ENCODE results near the gene SRRT.
"Not testable (repeated sequence)": the region's sequence is repeated elsewhere in the genome, so short reads cannot be mapped to it uniquely, and the experiment has no call there.

Gene SRRT

DNA sequence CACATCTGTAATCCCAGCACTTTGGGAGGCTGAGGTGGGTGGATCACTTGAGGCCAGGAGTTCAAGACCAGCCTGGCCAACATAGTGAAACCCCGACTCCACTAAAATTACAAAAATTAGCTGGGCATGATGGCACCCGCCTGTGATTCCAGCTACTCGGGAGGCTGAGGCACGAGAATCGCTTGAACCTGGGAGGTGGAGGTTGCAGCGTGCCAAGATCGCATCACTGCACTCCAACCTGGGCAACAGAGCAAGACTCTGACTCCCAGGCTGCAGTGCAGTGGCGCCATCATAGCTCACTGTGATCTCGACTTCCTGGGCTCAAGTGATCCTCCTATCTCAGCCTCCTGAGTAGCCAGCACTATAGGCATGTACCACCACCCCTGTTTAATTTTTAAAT, 20.0 kb upstream of the SRRT start:
- not testable (repeated sequence) for DNase-seq

DNA sequence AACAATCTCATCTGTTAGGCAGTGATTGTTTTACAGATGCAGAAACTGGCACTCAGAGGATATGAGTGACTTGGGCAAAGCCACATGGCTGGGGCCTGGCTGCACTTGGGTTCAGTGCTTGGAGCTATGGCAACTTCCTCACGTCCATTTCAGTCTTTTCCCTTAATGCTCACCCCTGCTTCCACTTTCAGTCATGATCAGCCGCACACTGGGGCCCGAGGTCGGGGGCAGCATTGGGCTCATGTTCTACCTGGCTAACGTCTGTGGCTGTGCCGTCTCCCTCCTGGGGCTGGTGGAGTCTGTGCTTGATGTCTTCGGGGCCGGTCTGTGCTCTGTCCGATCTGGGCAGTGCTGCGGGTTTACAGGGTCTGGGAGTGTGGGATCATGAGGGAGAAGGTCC, 19.4 kb upstream of the SRRT start:
- no peak for DNase-seq

GRCh38 chr7:100856871-100857282, 18.0 kb upstream of the SRRT start:
- no peak for DNase-seq

- no peak for DNase-seq
These were observed 15.0 kb upstream of the SRRT start for GRCh38 chr7:100859856-100860255.

DNA sequence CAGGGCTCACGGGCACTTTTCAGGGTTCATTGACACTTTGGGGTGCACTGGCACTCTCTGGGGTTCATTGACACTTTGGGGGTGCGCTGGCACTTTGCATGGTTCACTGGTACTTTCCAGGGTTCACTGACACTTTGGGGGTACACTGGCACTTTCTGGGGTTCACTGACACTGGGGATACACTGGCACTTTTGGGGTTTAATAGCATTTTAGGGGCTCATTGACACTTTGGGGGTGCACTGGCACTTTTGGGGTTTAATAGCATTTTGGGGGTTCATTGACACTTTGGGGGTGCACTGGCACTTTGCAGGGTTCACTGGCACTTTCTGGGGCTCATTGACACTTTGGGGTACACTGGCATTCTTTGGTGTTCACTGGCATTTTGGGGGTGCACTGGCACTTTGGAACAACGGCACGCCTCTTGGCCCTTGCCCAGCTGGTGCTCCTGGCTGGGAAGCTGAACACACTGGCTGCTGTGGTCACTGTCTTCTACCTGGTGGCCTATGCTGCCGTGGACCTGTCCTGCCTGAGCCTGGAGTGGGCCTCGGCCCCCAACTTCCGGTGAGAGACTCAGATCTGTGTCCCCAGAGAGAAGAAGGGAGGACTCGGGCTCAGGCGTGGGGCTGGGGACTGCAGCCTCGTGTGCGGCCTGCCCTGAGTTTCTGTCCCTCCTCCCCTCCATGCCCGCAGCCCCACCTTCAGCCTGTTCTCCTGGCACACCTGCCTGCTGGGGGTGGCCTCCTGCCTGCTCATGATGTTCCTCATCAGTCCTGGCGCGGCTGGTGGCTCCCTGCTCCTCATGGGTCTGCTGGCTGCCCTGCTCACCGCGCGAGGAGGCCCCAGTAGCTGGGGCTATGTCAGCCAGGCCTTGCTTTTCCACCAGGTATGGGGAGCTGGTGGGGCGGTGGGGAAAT, 13.9 kb upstream of the SRRT start:
- DNase-seq = no peak

- DNase-seq = no peak
These were observed 13.3 kb upstream of the SRRT start for GRCh38 chr7:100861616-100861985.

DNA sequence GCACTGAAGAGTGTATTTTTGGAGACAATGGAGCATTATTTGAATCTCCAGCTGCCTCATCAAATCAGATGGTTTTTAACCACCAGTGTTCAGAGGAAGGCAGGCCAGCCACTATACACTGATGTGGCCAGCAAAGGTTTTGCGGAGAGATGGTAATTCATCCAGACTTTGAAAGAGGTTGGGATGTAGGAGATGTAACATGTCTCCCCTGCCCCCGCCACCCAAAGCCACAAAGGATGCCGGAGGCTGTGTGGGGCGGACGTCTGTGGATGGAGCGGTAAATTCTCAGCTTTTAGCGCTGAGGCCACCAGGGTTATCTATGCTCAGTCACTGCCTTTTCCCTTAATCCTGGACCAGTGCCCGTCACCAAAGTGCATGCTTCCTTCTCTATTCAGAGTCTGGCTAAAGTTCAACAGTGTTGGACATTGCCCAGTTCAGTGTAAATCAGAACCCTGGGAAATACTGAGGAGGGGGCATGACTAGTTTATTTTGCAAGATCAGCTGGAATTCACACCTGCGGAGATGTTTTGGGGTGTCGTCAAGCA, 11.4 kb upstream of the SRRT start:
- DNase-seq = no peak

DNA sequence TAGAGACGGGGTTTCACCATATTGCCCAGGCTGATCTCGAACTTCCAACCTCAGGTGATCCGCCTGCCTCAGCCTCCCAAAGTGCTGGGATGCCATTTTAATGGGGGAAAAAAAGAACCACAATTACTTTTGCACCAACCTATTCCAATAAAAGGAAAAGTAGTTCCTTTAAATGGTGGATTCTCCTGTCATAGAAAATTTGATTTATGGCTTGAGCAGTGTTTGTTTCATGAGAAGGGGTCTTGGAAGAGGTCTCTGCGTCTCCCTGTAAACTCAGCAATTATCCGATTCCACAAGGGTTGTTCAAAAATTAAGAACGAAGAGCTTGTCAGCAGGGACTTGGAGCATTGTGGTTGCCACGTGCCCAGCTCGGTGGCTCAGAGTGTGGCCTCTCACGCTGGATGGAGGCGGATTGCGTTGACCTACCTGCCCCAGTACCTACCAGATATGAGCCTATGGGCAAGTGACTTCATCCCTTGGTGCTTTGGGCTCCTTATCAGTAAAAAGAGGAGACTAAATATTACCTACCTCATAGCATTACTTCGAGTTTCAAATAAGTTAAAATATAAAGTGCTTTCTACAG, 10.5 kb upstream of the SRRT start:
- no peak for DNase-seq

DNA sequence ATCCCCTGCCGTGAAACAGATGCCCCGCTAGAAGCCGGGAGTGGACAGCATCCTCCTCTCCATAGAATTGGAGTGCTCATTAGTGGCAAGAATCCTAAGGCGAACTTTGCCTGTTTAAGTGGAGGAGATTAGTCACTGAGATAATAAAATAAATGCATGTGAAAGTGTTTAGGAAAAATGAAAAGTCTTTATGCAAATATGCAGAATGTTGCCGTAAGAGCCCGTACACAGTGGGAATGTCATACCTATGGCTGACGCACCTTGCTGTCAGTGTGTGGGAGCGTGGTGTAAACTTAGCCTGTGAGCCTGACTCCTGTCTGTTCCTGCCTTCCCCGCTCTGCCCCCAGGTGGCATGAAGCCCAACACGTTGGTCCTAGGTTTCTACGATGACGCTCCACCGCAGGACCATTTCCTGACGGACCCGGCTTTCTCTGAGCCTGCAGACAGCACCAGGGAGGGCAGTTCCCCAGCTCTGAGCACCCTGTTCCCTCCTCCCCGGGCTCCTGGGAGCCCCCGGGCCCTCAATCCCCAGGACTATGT, 9.5 kb upstream of the SRRT start:
- no peak for DNase-seq

DNA sequence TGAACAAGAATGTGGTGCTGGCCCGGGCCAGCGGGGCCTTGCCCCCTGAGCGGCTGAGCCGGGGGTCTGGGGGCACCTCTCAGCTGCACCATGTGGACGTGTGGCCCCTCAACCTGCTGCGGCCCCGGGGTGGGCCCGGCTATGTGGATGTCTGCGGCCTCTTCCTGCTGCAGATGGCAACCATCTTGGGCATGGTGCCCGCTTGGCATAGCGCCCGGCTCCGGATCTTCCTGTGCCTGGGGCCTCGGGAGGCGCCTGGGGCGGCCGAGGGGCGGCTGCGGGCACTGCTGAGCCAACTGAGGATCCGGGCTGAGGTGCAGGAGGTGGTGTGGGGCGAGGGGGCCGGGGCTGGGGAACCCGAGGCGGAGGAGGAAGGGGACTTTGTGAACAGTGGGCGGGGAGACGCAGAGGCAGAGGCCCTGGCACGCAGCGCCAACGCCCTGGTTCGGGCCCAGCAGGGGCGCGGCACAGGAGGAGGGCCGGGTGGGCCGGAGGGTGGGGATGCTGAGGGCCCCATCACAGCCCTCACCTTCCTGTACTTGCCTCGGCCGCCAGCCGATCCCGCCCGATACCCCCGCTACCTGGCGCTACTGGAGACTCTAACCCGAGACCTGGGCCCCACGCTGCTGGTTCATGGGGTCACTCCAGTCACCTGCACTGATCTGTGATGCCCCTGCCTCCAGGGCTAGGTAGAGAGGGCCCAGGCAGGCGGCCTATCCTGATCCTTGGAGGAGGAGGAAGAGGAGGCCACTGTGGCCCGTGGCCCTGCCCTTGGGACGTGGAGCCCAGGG, 8.8 kb upstream of the SRRT start:
- DNase-seq = peak; percentile 55

DNA sequence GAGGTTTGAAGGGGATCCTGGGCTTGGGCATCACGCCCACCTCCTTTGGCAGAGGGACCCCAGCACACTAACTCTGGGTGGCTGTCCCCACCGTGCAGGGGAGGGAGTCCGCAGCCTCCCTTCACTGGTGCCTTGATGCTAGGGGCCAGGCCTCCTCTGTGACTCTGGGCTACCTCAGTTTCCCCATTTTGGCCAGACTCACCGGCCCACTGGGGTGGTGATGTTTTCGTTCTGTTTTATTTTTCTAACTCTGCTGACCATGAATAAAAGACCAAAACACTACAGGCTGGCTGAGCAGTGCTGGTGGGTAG, 8.2 kb upstream of the SRRT start:
- no peak for DNase-seq

DNA sequence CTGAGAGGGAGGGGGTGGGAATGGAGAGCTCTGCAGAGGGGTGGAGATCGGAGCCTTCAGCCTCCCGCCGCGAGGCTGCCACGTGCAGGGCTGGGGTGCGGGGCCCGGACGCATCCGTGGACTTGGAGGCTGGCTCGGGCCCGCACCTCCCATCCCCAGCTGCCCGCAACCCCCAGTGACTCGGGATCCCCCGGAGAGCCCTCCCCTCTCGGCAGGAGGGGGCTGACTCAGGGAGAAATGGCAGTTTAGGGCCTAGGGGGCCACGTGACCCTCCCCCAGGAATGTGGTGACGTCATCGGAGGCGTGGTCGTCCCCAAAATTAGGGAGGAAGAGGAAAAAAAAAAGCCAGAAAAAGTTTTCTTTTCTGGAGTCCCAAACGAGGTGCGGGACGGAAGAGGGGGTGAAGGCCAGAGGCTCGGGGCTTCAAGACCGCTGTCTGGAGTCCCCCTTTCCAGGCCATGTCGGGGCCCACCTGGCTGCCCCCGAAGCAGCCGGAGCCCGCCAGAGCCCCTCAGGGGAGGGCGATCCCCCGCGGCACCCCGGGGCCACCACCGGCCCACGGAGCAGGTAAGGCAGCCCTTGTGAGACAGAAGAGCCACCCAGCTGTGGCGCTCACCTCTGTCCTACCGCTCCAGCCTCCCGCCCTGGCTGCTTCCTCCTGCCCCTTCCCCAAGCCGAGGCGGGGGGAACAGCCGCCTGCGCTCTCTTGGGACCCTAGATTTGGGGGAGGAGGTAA, 7.7 kb upstream of the SRRT start, which contains the start of gene TRIP6:
TRIP6 (plus strand) TSS at position 348 of the 736 bp plus-strand sequence; CDS start at position 459, 111 bp downstream.
- DNase-seq = peak; percentile 71

- DNase-seq = no peak
These were observed 7.0 kb upstream of the SRRT start for GRCh38 chr7:100867776-100868485.

DNA sequence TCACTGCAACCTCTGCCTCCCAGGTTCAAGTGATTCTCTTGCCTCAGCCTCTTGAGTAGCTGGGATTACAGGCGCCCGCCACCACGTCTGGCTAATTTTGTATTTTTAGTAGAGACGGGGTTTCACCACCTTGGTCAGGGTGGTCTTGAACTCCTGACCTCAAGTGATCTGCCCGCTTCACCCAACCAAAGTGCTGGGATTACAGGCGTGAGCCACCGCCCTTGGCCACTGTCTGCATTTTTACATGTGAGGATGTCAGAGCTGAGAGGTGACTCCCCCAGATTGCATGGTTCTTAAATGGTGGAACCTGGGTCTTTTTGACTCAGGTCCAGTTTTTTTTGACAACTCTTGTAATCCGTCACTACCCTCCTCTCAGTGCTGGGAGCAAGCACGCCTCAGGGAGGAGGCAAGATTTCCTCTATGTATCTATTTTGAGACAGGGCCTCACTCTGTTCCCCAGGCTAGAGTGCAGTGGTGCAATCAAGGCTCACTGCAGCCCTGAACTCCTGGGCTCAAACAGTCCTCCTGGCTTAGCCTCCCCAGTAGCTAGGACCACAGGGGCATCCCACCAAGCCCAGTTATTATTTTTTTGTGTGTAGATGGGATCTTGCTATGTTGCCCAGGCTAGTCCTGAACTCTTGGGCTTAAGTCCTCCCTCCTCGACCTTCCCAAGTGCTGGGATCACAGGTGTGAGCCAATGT, 1.2 kb upstream of the SRRT start:
- no peak for DNase-seq

DNA sequence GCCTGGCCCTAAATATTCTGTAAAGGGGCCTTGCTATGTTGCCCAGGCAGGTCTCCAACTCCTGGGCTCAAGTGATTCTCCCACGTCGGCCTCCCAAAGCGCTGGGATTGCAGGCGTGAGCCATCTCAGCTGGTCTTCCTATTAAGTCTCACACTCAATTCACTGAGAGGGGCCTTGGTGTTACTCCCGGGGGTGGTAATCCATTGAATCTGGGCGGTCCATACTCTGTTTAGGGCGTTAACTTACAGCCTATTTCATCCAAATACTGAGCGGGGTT, 665 bp upstream of the SRRT start:
- no peak for DNase-seq

GRCh38 chr7:100875356-100875751, 451 bp downstream of the SRRT start:
- no peak for DNase-seq

GRCh38 chr7:100878013-100878412, 3.1 kb downstream of the SRRT start:
- DNase-seq = no peak

GRCh38 chr7:100878685-100879084, 3.8 kb downstream of the SRRT start:
- DNase-seq = no peak

GRCh38 chr7:100879685-100880261, 4.9 kb downstream of the SRRT start:
- DNase-seq = no peak

DNA sequence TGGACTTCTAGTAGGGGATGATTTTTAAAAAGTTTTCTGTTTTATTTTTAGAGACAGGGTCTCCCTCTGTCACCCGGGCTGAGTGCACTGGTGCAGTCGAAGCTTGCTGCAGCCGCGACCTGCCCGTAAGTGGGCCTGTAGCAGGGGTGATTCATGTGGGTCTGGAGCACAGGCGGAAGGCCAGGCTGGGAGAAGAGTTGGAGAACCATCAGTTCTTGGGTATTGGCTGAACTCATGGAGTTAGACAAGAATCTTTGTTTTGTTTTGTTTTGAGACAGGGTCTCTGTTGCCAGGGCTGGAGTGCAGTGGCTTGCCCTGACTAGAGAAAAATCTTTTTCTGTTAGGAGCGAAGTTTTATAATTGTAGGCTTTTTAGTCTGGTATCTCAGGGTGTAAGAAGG, 5.7 kb downstream of the SRRT start:
- no peak for DNase-seq

DNA sequence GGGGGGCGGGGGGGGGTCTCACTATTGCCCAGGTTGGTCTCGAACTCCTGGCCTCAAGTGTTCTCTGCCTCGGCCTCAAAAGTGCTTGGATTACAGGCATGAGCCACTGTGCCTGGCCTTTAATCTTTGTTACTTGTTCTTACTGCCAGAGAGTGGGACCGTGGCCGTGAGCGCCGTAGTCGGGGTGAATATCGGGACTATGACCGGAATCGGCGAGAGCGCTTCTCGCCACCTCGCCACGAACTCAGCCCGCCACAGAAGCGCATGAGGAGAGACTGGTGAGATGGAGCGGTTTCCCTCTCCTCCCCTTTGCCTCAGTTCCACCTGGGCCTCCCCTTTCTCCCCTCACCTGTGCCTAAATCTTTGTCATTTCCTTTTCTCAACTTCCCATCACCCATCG, 6.2 kb downstream of the SRRT start:
- DNase-seq = no peak

All from stimulated activated CD4-positive, alpha-beta T cell treated with anti-CD3 and anti-CD28 coated beads, Interleukin-4, amount 100 ng/mL, for 1 hour (primary cell).